Measurements from ENCODE around the gene KCNMB2.

KCNMB2 gene

GRCh38 chr3:178718995-178719635, 182.9 kb downstream of the KCNMB2 start:
- no peak for DNase-seq (ENCODE audit: low read depth in 1 of 2, low spot score in 1 of 2)
- Histone ChIP-seq H3K27ac (replicated peaks) (no peak overlapping the region), H3K27me3 (ENCODE audit: insufficient read depth, poor library complexity, severe bottlenecking) (no peaks in the 10 kb centered on the region), H3K4me3 (replicated peaks; ENCODE audit: insufficient read depth, low read length) (no peak overlapping the region)
- TF ChIP-seq CTCF (IDR thresholded peaks at IDR 0.05; ENCODE audit: insufficient read depth, low read length) (no peak), SPI1 (IDR thresholded peaks at IDR 0.05; ENCODE audit: borderline replicate concordance, low read depth) (no peak), POLR2AphosphoS5 (IDR thresholded peaks at IDR 0.05; ENCODE audit: low read depth) (no peak), GABPA (IDR thresholded peaks at IDR 0.05; ENCODE audit: low read depth) (no peak), REST (IDR thresholded peaks at IDR 0.05; ENCODE audit: insufficient replicate concordance, low read depth) (no peak)

GRCh38 chr3:178732824-178733223, 196.6 kb downstream of the KCNMB2 start:
- H3K27ac ChIP-seq (replicated peaks) = no peak overlapping the region
- no peaks in the 10 kb centered on the region for H3K27me3 ChIP-seq (ENCODE audit: insufficient read depth, poor library complexity, severe bottlenecking)
- no peak overlapping the region for H3K4me3 ChIP-seq (replicated peaks; ENCODE audit: insufficient read depth, low read length)
- no peak for DNase-seq (ENCODE audit: low read depth in 1 of 2, low spot score in 1 of 2)
- no peak for TF ChIP-seq CTCF (IDR thresholded peaks at IDR 0.05; ENCODE audit: insufficient read depth, low read length)
- TF ChIP-seq POLR2AphosphoS5 (IDR thresholded peaks at IDR 0.05; ENCODE audit: low read depth) = no peak
- TF ChIP-seq SPI1 (IDR thresholded peaks at IDR 0.05; ENCODE audit: borderline replicate concordance, low read depth) = no peak
- no peak for TF ChIP-seq REST (IDR thresholded peaks at IDR 0.05; ENCODE audit: insufficient replicate concordance, low read depth)
- TF ChIP-seq GABPA (IDR thresholded peaks at IDR 0.05; ENCODE audit: low read depth) = no peak

- Histone ChIP-seq H3K27me3 (ENCODE audit: insufficient read depth, poor library complexity, severe bottlenecking) (no peaks in the 10 kb centered on the region), H3K27ac (replicated peaks) (no peak overlapping the region), H3K4me3 (replicated peaks; ENCODE audit: insufficient read depth, low read length) (no peak overlapping the region)
- TF ChIP-seq REST (IDR thresholded peaks at IDR 0.05; ENCODE audit: insufficient replicate concordance, low read depth) (no peak), POLR2AphosphoS5 (IDR thresholded peaks at IDR 0.05; ENCODE audit: low read depth) (no peak), GABPA (IDR thresholded peaks at IDR 0.05; ENCODE audit: low read depth) (no peak), SPI1 (IDR thresholded peaks at IDR 0.05; ENCODE audit: borderline replicate concordance, low read depth) (no peak), CTCF (IDR thresholded peaks at IDR 0.05; ENCODE audit: insufficient read depth, low read length) (no peak)
- DNase-seq (ENCODE audit: low read depth in 1 of 2, low spot score in 1 of 2) = no peak
These were observed 198.9 kb downstream of the KCNMB2 start for GRCh38 chr3:178735032-178735674.

All from HL-60 (cell line).